ENCODE data around the gene FKBP10.

The FKBP10 gene

DNA sequence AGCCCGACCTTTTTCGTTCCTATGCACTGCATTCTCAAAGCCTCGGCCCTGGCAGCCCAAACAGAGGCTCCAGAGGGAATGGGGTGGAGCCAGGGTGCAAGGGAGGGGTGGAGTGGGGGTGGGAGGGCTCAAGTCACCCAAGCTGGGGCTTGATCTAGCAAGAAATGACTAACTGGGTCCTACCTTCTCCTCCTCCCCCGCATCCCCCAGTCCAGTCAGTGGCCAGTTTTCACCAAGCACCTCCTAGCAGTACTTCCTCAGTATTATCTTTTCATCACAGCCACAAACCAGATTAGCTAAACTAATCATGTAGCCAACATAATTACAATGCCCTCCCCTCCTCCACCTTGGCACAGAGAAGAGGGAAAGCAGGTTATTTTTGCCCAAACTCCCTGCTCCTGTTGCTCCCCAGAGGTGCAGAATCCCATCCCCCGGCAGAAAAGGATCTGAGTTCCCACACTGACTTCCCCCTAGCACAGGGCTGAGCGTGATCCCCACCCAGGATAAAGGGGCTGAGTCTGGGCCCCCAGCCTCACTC is 28.5 kb upstream of the FKBP10 start:
- DNase-seq (ENCODE audit: low read depth in 3 of 3): no peak

DNA sequence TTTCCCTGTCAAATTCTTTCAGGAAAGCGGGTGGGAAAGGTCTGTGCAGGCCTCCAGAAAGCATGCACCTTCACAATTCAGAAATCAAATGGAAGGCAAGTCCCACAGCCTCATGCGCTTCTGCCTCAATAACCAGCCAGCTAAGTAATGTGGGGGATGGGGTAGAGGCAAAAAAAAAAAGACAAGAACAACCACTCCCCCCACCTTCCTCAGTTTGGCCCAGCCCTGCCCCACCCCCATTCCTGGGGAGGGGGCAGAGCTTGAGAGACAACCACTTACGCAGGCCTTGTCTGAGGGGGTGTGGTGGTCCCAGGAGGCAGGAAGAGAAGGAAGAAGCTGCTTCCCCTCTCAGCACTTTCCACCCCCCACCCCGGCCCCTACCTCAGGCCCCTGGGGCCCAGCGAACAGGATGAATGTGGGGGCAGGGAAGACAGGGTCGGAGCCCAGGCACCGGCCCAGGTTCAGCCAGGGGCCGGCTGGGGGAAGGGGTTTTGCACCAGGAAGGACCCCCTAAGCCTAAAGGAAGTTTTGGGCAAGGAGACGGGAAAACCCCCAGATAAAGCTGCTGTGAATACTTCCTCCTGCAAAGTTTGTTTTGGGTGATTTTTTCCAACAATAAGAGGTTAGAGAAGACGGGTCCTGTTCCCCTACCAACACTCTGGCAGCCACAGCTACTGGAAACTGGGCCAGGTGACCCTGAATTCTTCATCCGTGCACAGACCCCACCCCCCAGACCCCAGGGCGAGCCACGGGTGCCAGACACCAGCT is 27.5 kb upstream of the FKBP10 start:
- DNase-seq (ENCODE audit: low read depth in 3 of 3): no peak

GRCh38 chr17:41785859-41786226 is 27.0 kb upstream of the FKBP10 start:
- DNase-seq (ENCODE audit: low read depth in 3 of 3): no peak

GRCh38 chr17:41786227-41787020 is 26.4 kb upstream of the FKBP10 start, which contains the start of gene JUP:
Gene JUP, minus strand, starts transcription at chr17:41786711. Its CDS starts 14,857 bp downstream, at chr17:41771854.
- peak; percentile 82 to 94 (median 90) for DNase-seq (ENCODE audit: low read depth in 3 of 3)

- DNase-seq (ENCODE audit: low read depth in 3 of 3): no peak
Observed at GRCh38 chr17:41787021-41787418, 25.8 kb upstream of the FKBP10 start.

- DNase-seq (ENCODE audit: low read depth in 3 of 3): no peak
Observed at GRCh38 chr17:41792845-41793783, 19.7 kb upstream of the FKBP10 start.

DNA sequence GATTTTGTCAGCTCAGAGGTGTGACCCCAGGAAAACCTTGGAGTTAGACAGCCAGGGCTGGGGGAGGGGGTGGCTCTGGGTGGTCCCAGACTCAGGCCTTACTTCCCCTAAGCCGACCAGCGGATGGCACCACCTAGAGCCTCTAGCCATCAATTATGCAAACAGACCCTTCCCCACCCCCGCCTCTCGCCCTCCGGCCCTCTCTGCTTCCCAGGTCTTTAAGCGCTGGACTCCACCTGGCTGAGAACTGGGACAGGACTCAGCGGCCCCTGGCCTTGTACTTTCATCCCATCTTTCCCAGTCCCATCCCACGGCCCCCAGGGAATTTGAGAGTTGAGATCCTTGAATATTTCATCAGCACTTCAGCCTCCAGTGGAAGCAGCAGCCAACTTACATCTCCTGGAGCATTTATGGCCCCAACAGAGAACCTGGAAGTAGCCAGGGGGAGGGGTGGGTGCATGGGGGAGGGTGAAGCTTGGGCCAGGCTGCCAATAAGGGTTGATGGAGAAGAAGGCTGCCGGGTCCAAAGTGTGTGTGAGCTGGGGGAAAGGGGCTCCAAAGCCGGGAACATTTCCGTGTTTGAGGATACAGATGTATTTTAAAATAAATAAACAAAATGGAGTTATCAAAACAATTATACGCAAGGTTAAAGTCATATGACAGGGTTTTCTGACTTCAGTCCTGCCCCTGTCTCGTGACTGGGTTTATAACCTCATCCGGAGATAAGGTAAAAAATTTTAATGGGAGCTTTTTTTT is 18.8 kb upstream of the FKBP10 start:
- no peak for DNase-seq (ENCODE audit: low read depth in 3 of 3)

DNA sequence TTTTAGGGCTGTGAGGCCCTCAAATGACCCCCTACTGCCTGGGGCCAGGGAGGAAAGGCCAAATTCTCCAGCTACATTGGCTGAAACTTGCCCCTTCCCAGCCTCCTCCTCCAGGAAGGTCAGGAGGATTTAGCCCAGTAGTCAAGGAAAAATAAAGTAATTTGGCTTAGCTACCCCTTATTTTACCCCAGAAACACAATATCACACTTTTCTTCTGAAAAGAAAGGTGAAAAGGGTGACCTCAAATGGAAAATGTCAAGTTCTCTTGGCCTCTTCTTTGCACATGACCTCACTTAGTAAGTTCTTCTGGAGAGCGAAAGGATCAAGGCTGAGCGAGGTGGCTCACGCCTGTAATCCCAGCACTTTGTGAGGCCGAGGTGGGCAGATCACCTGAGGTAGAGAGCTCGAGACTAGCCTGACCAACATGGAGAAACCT is 18.2 kb upstream of the FKBP10 start:
- no peak for DNase-seq (ENCODE audit: low read depth in 3 of 3)

DNA sequence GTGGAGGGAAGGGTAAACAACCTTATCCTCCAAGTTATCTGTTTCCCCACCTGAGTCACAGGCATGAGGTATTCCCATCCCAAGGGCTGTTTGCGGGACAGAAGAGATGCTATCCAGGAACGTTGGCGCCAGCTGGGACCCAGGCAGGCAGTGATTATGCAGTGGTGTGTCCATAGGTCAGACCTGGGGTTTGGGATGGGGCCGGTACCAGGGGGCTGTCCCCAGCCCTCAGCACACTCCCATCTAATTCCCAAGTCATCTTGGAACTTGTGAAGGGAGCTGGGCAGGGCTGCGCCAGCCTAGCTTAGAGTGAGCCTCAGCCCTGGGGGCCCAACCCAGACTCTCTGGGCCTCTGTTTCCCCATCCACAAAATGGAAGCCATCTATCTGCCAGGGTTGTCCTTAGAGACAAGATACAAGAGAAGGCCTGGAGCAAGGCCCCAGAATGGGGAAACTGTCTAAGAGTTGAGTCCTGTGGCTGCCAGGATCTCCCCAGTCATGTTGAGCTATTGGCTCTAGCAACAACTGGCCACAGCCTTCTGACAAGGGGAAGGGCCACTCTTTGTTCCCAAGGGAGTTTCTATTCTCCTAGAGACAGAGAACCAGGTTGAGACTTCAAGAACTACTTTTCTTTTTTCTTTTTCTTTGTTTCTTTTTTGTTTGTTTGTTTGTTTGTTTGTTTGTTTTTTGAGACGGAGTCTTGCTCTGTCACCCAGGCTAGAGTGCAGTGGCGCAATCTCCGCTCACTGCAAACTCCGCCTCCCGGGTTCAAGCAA is 16.5 kb upstream of the FKBP10 start:
- DNase-seq (ENCODE audit: low read depth in 3 of 3): no peak

GRCh38 chr17:41797377-41797776 is 15.4 kb upstream of the FKBP10 start:
- no peak for DNase-seq (ENCODE audit: low read depth in 3 of 3)

- DNase-seq (ENCODE audit: low read depth in 3 of 3): no peak
Observed at GRCh38 chr17:41799366-41799765, 13.4 kb upstream of the FKBP10 start.

DNA sequence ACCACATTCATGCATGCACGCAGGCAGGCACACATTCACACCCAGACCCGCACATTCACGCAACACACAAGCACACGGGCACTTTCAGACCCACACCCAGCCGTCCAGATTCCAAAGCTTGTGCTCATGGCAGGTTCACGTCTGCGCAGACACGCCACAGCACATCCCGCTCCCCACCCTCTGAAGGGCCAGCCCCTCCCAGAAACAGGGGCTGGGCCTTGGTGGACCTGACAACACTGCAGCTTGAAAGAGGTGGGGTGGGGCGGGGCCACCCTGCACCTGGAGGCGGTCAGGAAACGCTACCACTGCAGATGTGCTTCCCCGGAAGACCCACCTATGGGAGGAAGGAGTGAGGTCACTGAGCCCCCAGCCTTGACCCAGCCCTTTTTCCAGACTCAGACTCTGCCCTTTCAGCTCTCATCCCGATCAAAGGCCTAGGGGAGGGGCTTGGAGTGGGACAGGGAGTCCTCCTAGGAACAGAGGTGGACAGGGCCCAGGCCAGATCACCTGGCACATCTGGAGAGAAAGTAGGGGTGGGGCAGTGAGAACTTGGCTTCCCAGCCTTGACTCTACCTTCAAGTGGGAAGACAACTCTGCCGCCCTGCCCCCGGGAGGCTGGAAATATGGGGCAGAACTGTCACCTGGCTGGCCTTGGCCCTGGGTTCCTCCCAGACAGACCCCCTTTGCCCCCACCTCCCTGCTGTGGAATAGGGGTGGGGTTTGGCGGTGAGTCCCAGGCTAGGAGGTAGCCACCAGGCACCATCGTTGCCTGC is 12.0 kb upstream of the FKBP10 start:
- no peak for DNase-seq (ENCODE audit: low read depth in 3 of 3)

DNA sequence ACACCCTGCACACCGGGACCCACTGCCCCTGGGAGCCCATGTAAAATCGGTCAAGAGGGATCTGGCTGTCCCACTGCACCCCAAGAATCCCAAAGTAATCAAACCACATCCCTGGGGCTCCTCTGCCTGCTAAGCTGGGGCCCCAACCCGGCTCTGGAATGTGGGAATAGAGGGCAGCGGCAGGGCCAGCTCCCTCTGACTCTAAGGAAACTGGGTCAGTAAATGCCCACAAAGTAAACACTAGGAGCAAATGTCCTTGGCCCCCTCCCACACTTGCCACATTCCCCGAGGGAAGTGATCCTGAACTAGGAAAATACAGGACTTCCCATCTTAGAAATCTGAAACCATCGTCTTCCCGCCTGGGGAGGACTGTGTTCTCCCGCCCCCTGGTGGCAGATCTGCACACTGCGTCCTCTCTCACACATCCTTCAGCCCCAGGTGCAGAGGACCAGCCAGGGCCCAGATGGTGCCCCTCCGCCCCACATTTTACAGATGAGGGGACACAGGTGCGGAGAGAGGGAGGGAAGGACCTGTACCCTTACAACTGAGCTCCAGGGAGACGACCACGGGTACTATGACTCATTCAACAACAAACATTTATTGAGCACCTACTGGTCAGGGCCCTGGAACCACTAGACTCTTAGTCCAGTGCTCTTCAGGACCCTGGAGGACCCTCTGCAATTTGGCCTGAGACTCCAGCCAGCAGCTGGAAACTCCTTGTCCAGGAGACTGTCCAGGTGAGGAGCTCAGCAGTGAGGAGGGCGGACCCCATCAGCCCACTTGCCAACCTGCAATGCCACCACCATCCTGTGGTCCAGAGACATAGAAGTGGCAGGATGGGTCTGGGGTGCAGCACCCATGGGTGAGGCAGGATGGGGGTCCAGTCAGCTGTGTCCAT is 11.2 kb upstream of the FKBP10 start:
- DNase-seq (ENCODE audit: low read depth in 3 of 3): peak in 2 of 3 donors; percentile 51 to 76

DNA sequence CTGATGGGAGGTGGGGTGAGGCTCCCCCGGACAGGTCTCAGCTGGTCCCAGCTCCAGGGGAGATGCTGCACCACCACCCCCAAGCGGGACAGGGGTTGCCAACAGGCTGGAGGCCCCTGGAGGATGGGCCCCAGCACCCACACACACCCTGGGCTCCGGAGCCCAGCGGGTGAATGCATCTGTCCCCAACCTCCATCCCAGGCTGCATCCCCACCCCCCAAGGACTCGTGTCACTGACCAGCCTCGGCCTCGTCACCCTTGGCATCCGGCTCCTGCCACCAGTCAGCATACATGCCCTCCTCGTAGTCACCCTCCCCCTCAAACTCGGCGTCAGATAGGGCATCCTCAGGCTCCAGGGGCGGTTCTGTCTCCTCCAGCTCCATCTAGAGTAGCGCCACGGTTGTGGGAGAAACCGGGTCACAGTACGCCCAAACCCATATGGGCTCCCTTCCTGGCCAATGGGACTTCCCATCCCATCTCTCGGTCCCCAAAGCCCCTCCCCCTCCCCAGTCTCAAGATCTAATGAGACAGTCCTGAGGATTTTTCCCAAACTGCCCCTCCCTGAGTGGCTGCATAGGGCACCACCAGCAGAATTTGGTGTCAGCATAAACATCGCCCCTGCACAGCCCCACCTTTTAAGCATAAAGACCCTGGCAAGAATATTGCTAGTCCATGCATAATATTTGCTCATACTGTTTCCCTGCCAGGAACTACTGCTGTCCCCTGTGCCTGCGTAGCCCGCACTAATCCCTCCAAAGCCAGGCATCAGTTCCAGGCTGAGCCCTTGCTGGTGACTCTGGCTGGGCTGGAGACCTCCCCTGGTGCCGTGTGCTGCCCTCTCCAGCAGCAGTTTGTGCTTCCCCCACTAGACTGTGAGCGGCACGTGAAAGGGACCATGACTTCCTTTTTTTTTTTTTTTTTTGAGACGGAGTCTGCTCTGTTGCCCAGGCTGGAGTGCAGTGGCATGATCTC is 9.5 kb upstream of the FKBP10 start:
- DNase-seq (ENCODE audit: low read depth in 3 of 3): no peak

DNA sequence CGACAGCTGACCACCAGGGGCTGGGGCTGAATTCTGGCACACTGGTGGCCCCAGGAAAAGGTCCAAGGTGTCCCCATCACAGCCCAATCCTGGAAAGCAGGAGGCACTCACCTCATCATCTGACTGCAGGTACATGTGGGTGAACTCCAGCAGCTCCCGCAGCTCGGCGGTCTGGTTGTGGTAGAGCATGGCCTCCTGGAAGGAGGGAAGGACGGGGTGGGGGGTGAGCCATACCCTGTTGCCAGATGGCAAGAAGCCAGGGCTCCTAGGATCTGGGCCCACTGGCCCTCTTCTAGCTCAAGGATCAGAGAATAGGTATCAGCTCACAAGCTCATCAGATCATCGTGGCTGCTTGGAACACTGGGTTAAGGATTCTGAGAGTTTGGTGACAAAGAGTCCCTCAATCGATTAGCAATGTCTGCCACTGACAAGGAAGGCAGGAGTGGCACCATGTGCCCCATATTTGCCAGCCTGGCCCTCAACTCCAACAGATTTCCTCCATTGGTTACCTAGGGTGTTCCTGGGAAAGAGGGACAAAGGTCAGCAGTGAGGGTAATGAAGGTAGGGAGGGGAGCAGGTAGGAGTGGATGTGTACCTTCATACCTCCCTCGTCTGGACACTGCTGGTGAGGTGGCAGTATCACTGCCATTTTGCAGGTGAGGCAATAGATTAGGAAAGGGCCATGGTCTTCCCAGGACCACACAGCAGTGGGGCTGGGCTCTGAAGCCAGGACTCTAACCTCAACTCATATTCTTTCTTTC is 5.9 kb upstream of the FKBP10 start:
- DNase-seq (ENCODE audit: low read depth in 3 of 3): no peak

All from stimulated activated CD4-positive, alpha-beta T cell treated with anti-CD3 and anti-CD28 coated beads, TNF-alpha, amount 100 ng/mL, for 48 hours (primary cell).